ENCODE results near the gene HNRNPH2.

GRCh38 chrX:101370888-101371504, 37.0 kb upstream of the HNRNPH2 start:
- TF ChIP-seq MAX (IDR thresholded peaks at IDR 0.05) (no peak), RCOR1 (IDR thresholded peaks at IDR 0.05; ENCODE audit: low read depth, low read length) (no peak), USF2 (IDR thresholded peaks at IDR 0.05) (no peak), EHMT2 (IDR thresholded peaks at IDR 0.05; ENCODE audit: low read depth) (no peak)

All from A549 (cell line).